GM12878 (cell line): Measurements from ENCODE around the gene APEX1.

Experiments used
- BACH1 ChIP-seq: fragments of 450-650 bp; IDR thresholded peaks from 2 replicates; pipeline ENCODE4 v1.6.1; 2017; ENCODE audit warnings: mild to moderate bottlenecking, borderline replicate concordance
- CHD1 ChIP-seq: IDR thresholded peaks from 2 replicates; pipeline ENCODE4 v1.6.1; 2012; ENCODE audit warnings: low read depth, low read length, improper control_type of control experiment
- CTCF ChIP-seq, 3 experiments: IDR thresholded peaks in 2 of 3; conservative IDR thresholded peaks in 1 of 3; 2 replicates each; pipeline ENCODE4 v1.5.1; 2011; ENCODE audit warnings: low read depth in 3 of 3, low read length in 3 of 3, mild to moderate bottlenecking in 3 of 3, control low read depth in 2 of 3, moderate library complexity in 2 of 3, inconsistent platforms in 1 of 3, mixed read lengths in 1 of 3; ENCODE audit not compliant: control insufficient read depth in 2 of 3, insufficient read depth in 1 of 3; ENCODE audit errors: extremely low read depth in 1 of 3
- KDM1A ChIP-seq: fragments of 200-600 bp; sonication (generic); IDR thresholded peaks from 2 replicates; pipeline ENCODE4 v1.6.1; 2016; ENCODE audit warnings: borderline replicate concordance
- MLLT1 ChIP-seq: fragments of 450-650 bp; IDR thresholded peaks from 2 replicates; pipeline ENCODE4 v1.6.1; 2016; ENCODE audit warnings: mild to moderate bottlenecking
- POLR2A ChIP-seq: IDR thresholded peaks from 2 replicates; pipeline ENCODE4 v1.6.1; 2011; ENCODE audit warnings: low read depth, mild to moderate bottlenecking, low read length
- POLR2AphosphoS5 ChIP-seq: IDR thresholded peaks from 2 replicates; pipeline ENCODE4 v1.6.1; 2011; ENCODE audit warnings: mild to moderate bottlenecking, low read length, inconsistent platforms
- RAD21 ChIP-seq: IDR thresholded peaks from 2 replicates; pipeline ENCODE4 v1.6.1; 2011; ENCODE audit warnings: mild to moderate bottlenecking, low read depth, low read length, moderate library complexity; ENCODE audit not compliant: insufficient read depth
- RBBP5 ChIP-seq: fragments of 200-600 bp; sonication (generic); conservative IDR thresholded peaks from 2 replicates; pipeline ENCODE4 v1.6.1; 2016
- REST ChIP-seq: IDR thresholded peaks from 2 replicates; pipeline ENCODE4 v1.6.1; 2012; ENCODE audit warnings: mild to moderate bottlenecking, low read depth, low read length
- ZNF217 ChIP-seq: fragments of 450-650 bp; IDR thresholded peaks from 2 replicates; pipeline ENCODE4 v1.6.1; 2017; ENCODE audit warnings: antibody characterized with exemption, mild to moderate bottlenecking

- TF ChIP-seq CTCF (IDR thresholded peaks at IDR 0.05 in 2 of 3, conservative IDR thresholded peaks at IDR 0.05 in 1 of 3; ENCODE audit: control insufficient read depth in 2 of 3, extremely low read depth in 1 of 3, insufficient read depth in 1 of 3, low read depth in 3 of 3, low read length in 3 of 3), result no peak
- no peak for TF ChIP-seq POLR2AphosphoS5
- TF ChIP-seq ZNF217, result no peak
- no peak for TF ChIP-seq MLLT1
- TF ChIP-seq BACH1, result no peak
- TF ChIP-seq KDM1A, result no peak
- TF ChIP-seq POLR2A, result no peak
- TF ChIP-seq RAD21, result no peak
- no peak for TF ChIP-seq RBBP5
- no peak for TF ChIP-seq CHD1
- TF ChIP-seq REST, result no peak
These were observed 44.9 kb downstream of the APEX1 start for GRCh38 chr14:20499881-20500280.
